ENCODE measurements around the gene ADGRF3.
"Not testable (repeated sequence)": the region's sequence is repeated elsewhere in the genome, so short reads cannot be mapped to it uniquely, and the experiment has no call there.

The ADGRF3 gene

GRCh38 chr2:26276484-26277227 lies 69.9 kb downstream of the ADGRF3 start:
- no peak for DNase-seq

GRCh38 chr2:26274058-26274613 lies 72.5 kb downstream of the ADGRF3 start:
- peak; percentile 48 for DNase-seq

- no peak for DNase-seq
These were observed 73.1 kb downstream of the ADGRF3 start for GRCh38 chr2:26273501-26273900.

GRCh38 chr2:26270373-26270772 lies 76.2 kb downstream of the ADGRF3 start:
- DNase-seq = no peak

- DNase-seq = no peak
These were observed 76.9 kb downstream of the ADGRF3 start for GRCh38 chr2:26269571-26270158.

- not testable (repeated sequence) for DNase-seq
These were observed 77.8 kb downstream of the ADGRF3 start for GRCh38 chr2:26268670-26269385.

GRCh38 chr2:26268213-26268612 lies 78.4 kb downstream of the ADGRF3 start:
- no peak for DNase-seq

- not testable (repeated sequence) for DNase-seq
These were observed 87.8 kb downstream of the ADGRF3 start for GRCh38 chr2:26258836-26259235.

Measured in kidney glomerular epithelial cell (primary cell).